Ovary (tissue), 9 donors: Measurements from ENCODE around the gene TMEM185A. TPM values are rescaled to one million over a fixed set of nuclear protein-coding genes. Genes with fewer than 3 reads are reported as not detected.
"Not testable (repeated sequence)": the region's sequence is repeated elsewhere in the genome, so short reads cannot be mapped to it uniquely, and the experiment has no call there.

Experiments used
- DNase-seq, 5 donors: peaks; one replicate each; pipeline ENCODE4 v3.0.0-alpha.2; 2019 to 2020
- H3K27ac ChIP-seq, 2 donors: fragments of 200-600 bp; one replicate each; pipeline versions ENCODE4 v1.5.1 to v1.8.0; 2019 to 2022
- H3K27me3 ChIP-seq: fragments of 200-600 bp; one replicate; pipeline ENCODE4 v1.8.0; 2022
- H3K36me3 ChIP-seq: fragments of 200-600 bp; sonication (generic); one replicate; pipeline ENCODE4 v1.5.1; 2019
- H3K4me1 ChIP-seq: one replicate; pipeline ENCODE4 v1.8.1; 2013; ENCODE audit warnings: mild to moderate bottlenecking, moderate library complexity; ENCODE audit not compliant: insufficient read depth
- H3K4me3 ChIP-seq: fragments of 200-600 bp; sonication (generic); one replicate; pipeline ENCODE4 v1.5.1; 2017
- H3K9me3 ChIP-seq, 2 donors: fragments of 200-600 bp in 1 of 2; sonication (generic) in 1 of 2; one replicate each; pipeline versions ENCODE4 v1.5.1 to v1.8.1; 2013 to 2019; ENCODE audit warnings: mild to moderate bottlenecking in 1 of 2, moderate library complexity in 1 of 2
- CTCF ChIP-seq, 3 donors: fragments of 450-650 bp in 2 of 3; fragments of 200-600 bp in 1 of 3; IDR thresholded peaks; one replicate each; pipeline versions ENCODE4 v1.5.1 to v1.8.0; 2016 to 2022; ENCODE audit warnings: antibody characterized with exemption in 3 of 3, mild to moderate bottlenecking in 1 of 3
- EP300 ChIP-seq: sonication (generic); formaldehyde crosslinking; IDR thresholded peaks from one replicate; pipeline ENCODE4 v1.6.1; 2017; ENCODE audit warnings: antibody characterized with exemption
- POLR2A ChIP-seq: fragments of 450-650 bp; IDR thresholded peaks from one replicate; pipeline ENCODE4 v1.6.1; 2017; ENCODE audit warnings: antibody characterized with exemption, mild to moderate bottlenecking, moderate library complexity
- WGBS, 3 donors: extraction: QIAGEN DNeasy Blood & Tissue Kit in 1 of 3; methylation state at CpG; one replicate each; pipeline versions ENCODE4 v1.1.5 to v1.1.7; 2013 to 2017; 5-methylcytosine and 5-hydroxymethylcytosine counted together
- intact Hi-C, 4 donors: fragments of 100-400 bp; cut with DNase I; formaldehyde crosslinking; loops; one replicate each; pipeline versions ENCODE4 v1.11.0 to v1.15.1; 2022 to 2023
- polyA plus RNA-seq, 2 donors: library from polyadenylated mRNA; stranded (reverse); fragments of 200-250 nt in 1 of 2; fragments of 350-450 nt in 1 of 2; fragmentation: Illumina TruSeq in 1 of 2; extraction: RNeasy Lipid Tissue Mini Kit (QIAGEN cat#74804) in 1 of 2; gene quantifications; one replicate each; pipeline ENCODE4 v1.2.3, GENCODE V29; 2013 to 2014
- total RNA-seq, 7 donors: library from RNA; depleted of rRNA in 2 of 7; stranded (reverse); fragments of >200 nt in 2 of 7; fragmentation: NEBNext Ultra II Directional in 3 of 7; extraction: Animal tissue kit (Norgen Biotek cat#: 25700) in 3 of 7; gene quantifications; one replicate each; pipeline versions ENCODE4 v1.1.0 to v1.2.4, GENCODE V29; 2016 to 2023
- donor health status: DM: no; HTN: no; CAD: no; lungs with moderate emphysema.
- donor health status: DM: no; HTN: no; CAD: no.
- donor health status: Bipolar disorder and iron deficiency.
- donor health status: DM: yes; HTN: yes; CAD: no.
- donor health status: DM: no; HTN: no; CAD: no.
- donor health status: DM: yes; HTN: yes; CAD: no.

Gene TMEM185A
- total and polyA plus RNA-seq, 9 donors: 18.7 to 63.1 (median 36.7) TPM

GRCh38 chrX:149590993-149591392, 40.6 kb downstream of the TMEM185A start:
- H3K36me3 ChIP-seq, H3K27ac ChIP-seq, intact Hi-C loops, H3K4me3 ChIP-seq, H3K9me3 ChIP-seq, H3K4me1 ChIP-seq, DNase-seq, H3K27me3 ChIP-seq: not testable (repeated sequence)
- no CpG with 5 or more reads among the region's 7 CpGs for WGBS, 3 donors

DNA sequence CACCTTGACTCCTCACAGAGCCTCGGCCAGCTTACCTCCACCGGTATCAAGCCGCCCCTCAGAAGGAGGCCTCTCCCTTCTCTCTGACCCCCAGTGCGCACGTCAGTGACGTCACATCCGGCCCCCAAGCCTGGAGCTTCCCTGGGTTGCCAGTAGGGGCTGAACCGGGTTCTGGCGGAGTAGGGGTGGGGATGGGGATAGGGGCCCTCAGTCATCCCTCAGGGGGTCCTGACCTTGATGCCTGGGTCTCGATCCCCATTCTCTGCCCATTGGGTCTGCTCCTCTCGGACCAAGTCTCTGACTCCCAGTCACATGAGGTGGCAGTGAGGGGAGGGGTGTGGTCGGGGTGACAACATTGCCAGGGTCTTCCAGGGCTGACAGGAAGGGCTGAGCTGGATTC, 44.2 kb downstream of the TMEM185A start, which contains the start of gene MAGEA9B:
MAGEA9B (minus strand) TSS at position 101 of the 400 bp plus-strand sequence. CDS start 4,280 bp downstream, outside the sequence.
- DNase-seq, H3K27ac ChIP-seq, H3K27me3 ChIP-seq, intact Hi-C loops, H3K36me3 ChIP-seq, H3K9me3 ChIP-seq, H3K4me1 ChIP-seq, H3K4me3 ChIP-seq: not testable (repeated sequence)
- no CpG with 5 or more reads among the region's 12 CpGs for WGBS, 3 donors

DNA sequence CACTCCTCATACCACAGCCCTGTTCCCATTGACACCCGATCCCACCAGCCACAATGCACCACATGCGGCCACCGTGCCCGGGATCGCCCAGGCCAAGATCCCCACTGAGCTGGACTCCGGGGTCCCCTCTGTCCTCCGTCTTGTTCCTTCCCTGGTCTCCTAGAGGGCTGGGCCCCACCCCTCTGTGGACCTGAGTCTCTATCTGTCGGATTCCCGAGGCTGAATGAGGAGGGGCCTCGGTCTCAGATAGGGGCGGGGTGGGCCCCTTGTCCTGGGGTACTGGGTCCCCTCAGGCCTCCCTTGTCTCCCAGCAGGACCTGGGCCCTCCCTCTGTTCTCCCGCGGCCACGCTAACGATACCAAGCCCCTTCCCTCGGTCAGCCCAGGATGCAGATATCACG, 46.0 kb downstream of the TMEM185A start:
- DNase-seq, H3K27me3 ChIP-seq, H3K4me1 ChIP-seq, H3K36me3 ChIP-seq, intact Hi-C loops, H3K4me3 ChIP-seq, H3K9me3 ChIP-seq, H3K27ac ChIP-seq: not testable (repeated sequence)
- WGBS, 3 donors: 87 to 88% methylated on average over 5 of the region's 17 CpGs; no CpG with 5 or more reads in 1 of the 3 donors

- H3K27me3 ChIP-seq, DNase-seq, H3K9me3 ChIP-seq, H3K4me3 ChIP-seq, H3K27ac ChIP-seq, intact Hi-C loops, H3K4me1 ChIP-seq, H3K36me3 ChIP-seq: not testable (repeated sequence)
- WGBS, 3 donors: no CpG with 5 or more reads among the region's 1 CpG
Observed at GRCh38 chrX:149573456-149573855, 58.1 kb downstream of the TMEM185A start.

DNA sequence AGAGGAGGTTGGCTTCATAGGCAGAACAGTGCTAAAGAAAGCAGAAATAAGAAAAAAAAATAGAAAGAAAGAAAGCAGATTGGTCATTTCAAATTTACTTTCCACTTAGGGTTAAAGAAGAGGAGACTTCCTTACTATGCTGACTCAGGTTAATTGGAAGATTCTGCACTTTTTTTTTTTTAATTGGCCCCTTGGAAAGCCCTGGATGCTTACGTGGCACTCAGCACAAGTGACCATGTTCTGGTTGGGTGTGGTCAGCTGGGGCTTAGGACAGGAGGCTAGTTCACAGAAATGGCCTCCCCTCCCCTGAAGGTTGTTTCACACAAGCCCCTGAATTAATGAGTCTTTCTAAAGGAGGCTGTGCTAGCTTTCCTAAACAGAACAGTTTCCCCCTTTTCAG, 58.8 kb downstream of the TMEM185A start:
- H3K4me1 ChIP-seq: no peaks in the 10 kb centered on the region
- no peaks in the 10 kb centered on the region for H3K27me3 ChIP-seq
- H3K9me3 ChIP-seq: no peaks in the 10 kb centered on the region
- intact Hi-C loops: no loop called here
- DNase-seq: no peak
- TF ChIP-seq POLR2A: no peak
- TF ChIP-seq CTCF (IDR thresholded peaks at IDR 0.05): no peak
- no peak for TF ChIP-seq EP300
- 13 to 32% (median 31%) methylated on average over 1 of the region's 1 CpG for WGBS, 3 donors
- H3K36me3 ChIP-seq: no peaks in the 10 kb centered on the region
- no peak overlapping the region for H3K27ac ChIP-seq
- H3K4me3 ChIP-seq: no peak overlapping the region

DNA sequence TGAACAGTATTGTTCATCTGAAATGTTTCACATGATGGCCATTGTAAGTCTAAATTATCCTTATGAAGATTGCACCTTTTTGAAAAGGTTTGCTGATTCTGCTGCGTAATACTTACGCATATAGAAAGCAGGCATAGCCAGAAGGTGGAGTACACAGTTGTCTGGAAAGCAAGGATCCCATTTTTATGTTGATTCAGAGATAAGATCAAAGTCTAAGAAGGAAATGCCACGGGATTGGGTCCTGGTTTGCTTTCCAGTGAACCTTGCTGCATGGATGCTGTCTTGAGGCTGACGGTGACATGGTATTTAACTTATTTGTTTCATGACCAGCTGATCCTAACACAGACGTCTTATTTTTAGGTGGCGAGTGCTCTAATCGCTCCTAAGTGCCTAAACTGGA, 59.8 kb downstream of the TMEM185A start:
- intact Hi-C loops: no loop called here
- TF ChIP-seq EP300 (no peak), POLR2A (no peak), CTCF (IDR thresholded peaks at IDR 0.05) (no peak)
- no peaks in the 10 kb centered on the region for H3K9me3 ChIP-seq
- no peak for DNase-seq
- H3K27me3 ChIP-seq: no peaks in the 10 kb centered on the region
- no peak overlapping the region for H3K4me3 ChIP-seq
- H3K27ac ChIP-seq: no peak overlapping the region
- 70 to 80% (median 77%) methylated on average over 7 of the region's 7 CpGs for WGBS, 3 donors
- H3K36me3 ChIP-seq: no peaks in the 10 kb centered on the region
- no peaks in the 10 kb centered on the region for H3K4me1 ChIP-seq

- 51 to 56% (median 53%) methylated on average over 6 of the region's 6 CpGs for WGBS, 3 donors
- Histone ChIP-seq H3K36me3 (no peaks in the 10 kb centered on the region), H3K4me3 (no peak overlapping the region), H3K9me3 (no peaks in the 10 kb centered on the region), H3K27ac (no peak overlapping the region), H3K4me1 (no peaks in the 10 kb centered on the region), H3K27me3 (no peaks in the 10 kb centered on the region)
- no peak for DNase-seq
- TF ChIP-seq CTCF (IDR thresholded peaks at IDR 0.05) (no peak), EP300 (no peak), POLR2A (no peak)
- intact Hi-C loops: no loop called here
Observed at GRCh38 chrX:149570668-149571067, 60.9 kb downstream of the TMEM185A start.
